Measurements from ENCODE around the gene DHRS3. TPM values are rescaled to one million over a fixed set of nuclear protein-coding genes. Genes with fewer than 3 reads are reported as not detected.

The DHRS3 gene
- total and polyA plus RNA-seq, 2 of the 13 experiments (the other 11 are each of a cell fraction or from before 2014, with no cell fraction given): 48.5 to 90.5 TPM

- TF ChIP-seq CEBPB (IDR thresholded peaks at IDR 0.05; ENCODE audit: borderline replicate concordance, low read depth, low read length) (peak; percentile 51; the same call in 1 of the 2 replicates), SMARCC2 (IDR thresholded peaks at IDR 0.05) (no peak), POLR2A (IDR thresholded peaks at IDR 0.05; ENCODE audit: insufficient read depth in 1 of 2, low read depth in 2 of 2, low read length in 2 of 2) (peak in 1 of 2 experiments; percentile 8; a peak in 1 of 4 replicates), ZBTB38 (CRISPR knock-in tag; IDR thresholded peaks at IDR 0.05) (peak; percentile 47; the same call in 1 of the 2 replicates), ATF4 (CRISPR knock-in tag; IDR thresholded peaks at IDR 0.05) (peak in 1 of 2 experiments; percentile 51; a peak in 1 of 4 replicates)
Observed at GRCh38 chr1:12596007-12596821, 21.8 kb downstream of the DHRS3 start (continued).

- no peak; the same call in 2 of the 3 replicates for ATAC-seq
- TF ChIP-seq CREB3 (CRISPR knock-in tag; IDR thresholded peaks at IDR 0.05) (no peak), NPAS2 (CRISPR knock-in tag; IDR thresholded peaks at IDR 0.05; ENCODE audit: borderline replicate concordance) (no peak), ZNF549 (CRISPR knock-in tag; IDR thresholded peaks at IDR 0.05) (no peak), XBP1 (CRISPR knock-in tag; IDR thresholded peaks at IDR 0.05) (no peak), DR1 (CRISPR knock-in tag; IDR thresholded peaks at IDR 0.05) (no peak), ZNF768 (CRISPR knock-in tag; IDR thresholded peaks at IDR 0.05) (no peak), ETV6 (CRISPR knock-in tag; conservative IDR thresholded peaks at IDR 0.05) (no peak), PHF8 (CRISPR knock-in tag; IDR thresholded peaks at IDR 0.05) (no peak), TBX2 (CRISPR knock-in tag; IDR thresholded peaks at IDR 0.05; ENCODE audit: borderline replicate concordance) (no peak), ARHGAP35 (CRISPR knock-in tag; IDR thresholded peaks at IDR 0.05; ENCODE audit: borderline replicate concordance) (no peak), HDAC2 (CRISPR knock-in tag; IDR thresholded peaks at IDR 0.05) (no peak), ZNF33A (CRISPR knock-in tag; IDR thresholded peaks at IDR 0.05; ENCODE audit: borderline replicate concordance) (no peak)
- Histone ChIP-seq H4K20me1 (ENCODE audit: insufficient read depth, low read length) (peaks cover 88% of the 10 kb centered on the region), H2AFZ (ENCODE audit: low read length) (no peak overlapping the region), H3K9me3 (ENCODE audit: low read length) (no peaks in the 10 kb centered on the region), H3K27ac (ENCODE audit: extremely low read length, insufficient read depth, low read length) (no peak overlapping the region), H3K9ac (ENCODE audit: insufficient read depth, low read depth, low read length) (no peak overlapping the region), H3K4me2 (ENCODE audit: low read depth, low read length) (no peak overlapping the region), H3K4me1 (ENCODE audit: insufficient read depth, low read length) (peaks cover 70% of the 10 kb centered on the region), H3K79me2 (ENCODE audit: insufficient read depth, low read length) (peaks cover 83% of the 10 kb centered on the region), H3K36me3 (replicated peaks in 1 of 2; ENCODE audit: control insufficient read depth in 1 of 2, insufficient read depth in 2 of 2, low read length in 2 of 2) (peaks cover 13 to 76% of the 10 kb centered on the region in 2 experiments), H3K4me3 (replicated peaks in 1 of 3; ENCODE audit: insufficient read depth in 1 of 3, low read depth in 2 of 3, low read length in 3 of 3) (no peak overlapping the region), H3K27me3 (ENCODE audit: control insufficient read depth in 1 of 2, insufficient read depth in 2 of 2, low read length in 2 of 2) (no peaks in the 10 kb centered on the region)
- FAIRE-seq: no peak
- CTCF ChIA-PET (ENCODE audit: low intra/inter-chr PET ratio, low total read pairs): no interaction called here
- POLR2A ChIA-PET: interaction anchor here (17.4 kb wide), 1 partner anchor 22 kb away, joined by 357 read pairs; the partner anchor contains the start of gene DHRS3
- no peak for DNase-seq (ENCODE audit: low spot score)
- WGBS (ENCODE audit: low lambda C conversion rate): 93% methylated on average over 11 of the region's 18 CpGs
- in situ Hi-C loops (cut with HindIII; ENCODE audit: extremely low pct_ligation_motif_present, low pct_unique_long_range_greater_than_20kb): no loop called here
- BruUV-seq (replicated peaks): no TSS peak
- intact Hi-C loops (cut with micrococcal nuclease; ENCODE audit: unreplicated experiment): no loop called here
Observed at GRCh38 chr1:12595757-12596006, 22.3 kb downstream of the DHRS3 start.
